Measurements from ENCODE around the gene GIGYF1.
A peak's percentile ranks its signal among the peaks of the same experiment; 100 is the strongest.
"Not testable (repeated sequence)": the region's sequence is repeated elsewhere in the genome, so short reads cannot be mapped to it uniquely, and the experiment has no call there.

Gene GIGYF1

DNA sequence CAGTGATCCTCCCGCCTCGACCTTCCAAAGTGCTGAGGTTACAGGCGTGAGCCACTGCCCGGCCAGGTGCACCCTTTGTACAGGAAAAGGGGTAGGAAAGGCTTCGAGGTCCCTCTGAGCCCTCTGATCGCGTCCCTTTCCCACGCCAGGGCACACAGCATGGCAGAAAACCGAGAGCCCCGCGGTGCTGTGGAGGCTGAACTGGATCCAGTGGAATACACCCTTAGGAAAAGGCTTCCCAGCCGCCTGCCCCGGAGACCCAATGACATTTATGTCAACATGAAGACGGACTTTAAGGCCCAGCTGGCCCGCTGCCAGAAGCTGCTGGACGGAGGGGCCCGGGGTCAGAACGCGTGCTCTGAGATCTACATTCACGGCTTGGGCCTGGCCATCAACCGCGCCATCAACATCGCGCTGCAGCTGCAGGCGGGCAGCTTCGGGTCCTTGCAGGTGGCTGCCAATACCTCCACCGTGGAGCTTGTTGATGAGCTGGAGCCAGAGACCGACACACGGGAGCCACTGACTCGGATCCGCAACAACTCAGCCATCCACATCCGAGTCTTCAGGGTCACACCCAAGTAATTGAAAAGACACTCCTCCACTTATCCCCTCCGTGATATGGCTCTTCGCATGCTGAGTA, 12.7 kb upstream of the GIGYF1 start:
- Histone ChIP-seq H3K36me3 (ENCODE audit: control insufficient read depth, insufficient read depth, low read length) (peaks cover 21% of the 10 kb centered on the region), H3K4me3 (ENCODE audit: low read depth, low read length) (peak overlapping the region; percentile 78), H3K27me3 (ENCODE audit: control insufficient read depth, insufficient read depth, low read length) (no peaks in the 10 kb centered on the region), H3K27ac (ENCODE audit: low read depth, low read length) (peak overlapping the region; percentile 93), H3K4me1 (ENCODE audit: control insufficient read depth, insufficient read depth, low read length) (peaks cover 5% of the 10 kb centered on the region; the same call in 1 of the 2 replicates), H3K9me3 (ENCODE audit: control insufficient read depth, insufficient read depth, low read length) (no peaks in the 10 kb centered on the region), H3K9ac (ENCODE audit: low read depth, low read length) (peak overlapping the region; percentile 76)

DNA sequence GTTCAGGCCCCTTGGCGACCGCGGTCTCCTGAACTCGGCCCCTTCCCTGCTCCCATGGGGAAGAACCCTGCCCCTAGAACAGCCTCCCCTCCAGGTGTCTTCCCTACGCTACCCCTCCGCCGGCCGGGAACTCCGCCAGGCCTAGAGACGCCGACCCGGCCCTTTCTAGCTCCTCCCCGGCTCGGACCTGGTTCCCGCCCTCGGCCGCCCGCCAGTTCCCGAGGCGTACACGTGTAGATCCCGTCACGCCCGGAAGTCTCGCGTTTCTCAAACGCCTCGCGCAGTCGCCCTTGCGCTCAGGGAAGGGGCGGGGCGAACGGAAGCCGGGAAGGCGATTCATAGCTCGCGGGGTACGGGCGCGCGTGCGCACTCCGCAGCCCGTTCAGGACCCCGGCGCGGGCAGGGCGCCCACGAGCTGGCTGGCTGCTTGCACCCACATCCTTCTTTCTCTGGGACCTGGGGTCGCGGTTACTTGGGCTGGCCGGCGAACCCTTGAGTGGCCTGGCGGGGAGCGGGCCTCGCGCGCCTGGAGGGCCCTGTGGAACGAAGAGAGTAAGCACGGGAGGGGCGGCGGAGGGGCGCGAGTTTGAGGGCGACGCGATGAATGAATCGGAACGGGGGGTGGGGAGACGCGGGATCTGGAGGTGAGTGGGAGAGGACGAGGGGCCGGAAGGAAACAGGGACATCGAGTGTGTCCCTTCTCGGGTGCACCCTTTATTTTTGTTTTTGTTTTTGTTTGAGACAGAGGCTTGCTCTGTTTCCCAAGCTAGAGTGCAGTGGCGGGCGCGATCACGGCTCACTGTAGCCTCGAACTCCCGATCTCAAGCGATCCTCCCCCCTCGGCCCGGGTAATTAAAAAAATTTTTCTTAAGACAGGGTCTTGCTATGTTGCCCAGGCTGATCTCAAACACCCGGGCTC, 12.0 kb upstream of the GIGYF1 start, which contains the start of gene POP7:
TSS of gene POP7 (plus strand) at position 369 of the 919 bp plus-strand sequence. CDS start 710 bp downstream, outside the sequence.
- H3K4me3 ChIP-seq (ENCODE audit: low read depth, low read length) = peak within 1 kb of the TSS; percentile 78
- no peaks in the 10 kb centered on the region for H3K9me3 ChIP-seq (ENCODE audit: control insufficient read depth, insufficient read depth, low read length)
- no peaks in the 10 kb centered on the region for H3K27me3 ChIP-seq (ENCODE audit: control insufficient read depth, insufficient read depth, low read length)
- H3K4me1 ChIP-seq (ENCODE audit: control insufficient read depth, insufficient read depth, low read length) = peaks cover 5% of the 10 kb centered on the region; the same call in 1 of the 2 replicates
- H3K9ac ChIP-seq (ENCODE audit: low read depth, low read length) = peak within 1 kb of the TSS; percentile 76
- peaks cover 21% of the 10 kb centered on the region for H3K36me3 ChIP-seq (ENCODE audit: control insufficient read depth, insufficient read depth, low read length)
- H3K27ac ChIP-seq (ENCODE audit: low read depth, low read length) = peak within 1 kb of the TSS; percentile 93

DNA sequence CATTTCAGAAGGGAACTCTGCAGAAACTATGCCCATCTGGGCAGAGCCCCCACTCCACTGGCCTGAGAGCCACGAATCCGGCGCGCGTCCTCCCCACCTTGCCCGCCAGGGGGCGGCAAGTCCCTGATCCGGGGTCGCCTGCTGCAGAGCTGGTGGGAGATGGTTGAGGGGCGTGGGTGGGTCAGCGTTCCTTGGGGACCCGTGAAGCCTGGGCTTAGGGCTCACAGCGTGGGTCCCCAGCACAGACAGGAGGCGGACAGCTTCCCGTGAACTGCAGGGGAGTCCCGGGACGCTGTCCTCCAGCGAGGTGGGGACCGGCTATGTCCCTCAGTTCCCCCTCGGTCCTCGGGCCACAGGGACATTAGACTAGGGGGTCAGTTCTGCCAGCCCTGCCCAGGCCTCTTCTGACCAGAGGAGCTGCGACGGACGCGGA, 11.3 kb upstream of the GIGYF1 start:
- Histone ChIP-seq H3K27ac (ENCODE audit: low read depth, low read length) (peak overlapping the region; percentile 93), H3K4me3 (ENCODE audit: low read depth, low read length) (peak overlapping the region; percentile 78), H3K9me3 (ENCODE audit: control insufficient read depth, insufficient read depth, low read length) (no peaks in the 10 kb centered on the region), H3K36me3 (ENCODE audit: control insufficient read depth, insufficient read depth, low read length) (peaks cover 21% of the 10 kb centered on the region), H3K4me1 (ENCODE audit: control insufficient read depth, insufficient read depth, low read length) (peaks cover 5% of the 10 kb centered on the region; the same call in 1 of the 2 replicates), H3K27me3 (ENCODE audit: control insufficient read depth, insufficient read depth, low read length) (no peaks in the 10 kb centered on the region), H3K9ac (ENCODE audit: low read depth, low read length) (peak overlapping the region; percentile 76)

DNA sequence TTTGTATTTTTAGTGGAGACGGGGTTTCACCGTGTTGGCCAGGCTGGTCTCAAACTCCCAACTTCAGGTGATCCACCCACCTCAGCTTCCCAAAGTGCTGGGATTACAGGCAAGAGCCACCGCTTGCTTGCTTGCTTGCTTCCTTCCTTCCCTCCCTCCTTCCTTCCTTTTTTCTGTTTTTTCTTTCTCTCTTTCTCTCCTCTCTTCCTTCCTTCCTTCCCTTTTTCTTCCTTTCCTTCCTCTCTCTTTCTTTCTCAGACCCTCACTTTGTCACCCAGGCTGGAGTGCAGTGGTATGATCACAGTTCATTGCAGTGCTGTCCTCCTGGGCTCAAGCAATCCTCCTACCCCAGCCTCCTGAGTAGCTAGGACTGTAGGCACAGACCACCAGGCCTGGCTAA, 7.0 kb upstream of the GIGYF1 start:
- not testable (repeated sequence) for H3K9ac ChIP-seq (ENCODE audit: low read depth, low read length); H3K27me3 ChIP-seq (ENCODE audit: control insufficient read depth, insufficient read depth, low read length); H3K27ac ChIP-seq (ENCODE audit: low read depth, low read length); H3K9me3 ChIP-seq (ENCODE audit: control insufficient read depth, insufficient read depth, low read length); H3K4me1 ChIP-seq (ENCODE audit: control insufficient read depth, insufficient read depth, low read length); H3K4me3 ChIP-seq (ENCODE audit: low read depth, low read length); H3K36me3 ChIP-seq (ENCODE audit: control insufficient read depth, insufficient read depth, low read length)

DNA sequence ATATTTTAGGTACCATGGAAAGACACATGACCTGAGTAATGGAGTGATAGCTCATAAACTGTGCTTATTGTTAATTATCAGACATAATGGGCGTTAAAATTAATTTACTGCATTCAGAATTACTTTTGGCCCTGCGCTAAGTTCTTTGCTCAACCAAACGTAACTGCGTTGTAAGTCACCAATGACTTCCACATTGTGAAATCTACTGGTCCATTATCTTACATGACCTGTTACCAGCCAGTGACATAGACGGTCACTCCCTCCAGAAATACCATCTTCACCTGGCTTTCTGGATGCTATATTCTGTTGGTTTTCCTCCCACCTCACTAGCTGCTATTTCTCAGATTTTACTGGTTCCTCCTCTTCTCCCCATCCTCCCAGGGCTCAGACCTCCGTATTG, 5.0 kb upstream of the GIGYF1 start:
- H3K27ac ChIP-seq (ENCODE audit: low read depth, low read length) = no peak overlapping the region
- H3K4me3 ChIP-seq (ENCODE audit: low read depth, low read length) = no peak overlapping the region
- H3K27me3 ChIP-seq (ENCODE audit: control insufficient read depth, insufficient read depth, low read length) = no peaks in the 10 kb centered on the region
- H3K9ac ChIP-seq (ENCODE audit: low read depth, low read length) = no peak overlapping the region
- H3K4me1 ChIP-seq (ENCODE audit: control insufficient read depth, insufficient read depth, low read length) = peaks cover 4% of the 10 kb centered on the region; the same call in 1 of the 2 replicates
- H3K9me3 ChIP-seq (ENCODE audit: control insufficient read depth, insufficient read depth, low read length) = no peaks in the 10 kb centered on the region
- no peaks in the 10 kb centered on the region for H3K36me3 ChIP-seq (ENCODE audit: control insufficient read depth, insufficient read depth, low read length)

DNA sequence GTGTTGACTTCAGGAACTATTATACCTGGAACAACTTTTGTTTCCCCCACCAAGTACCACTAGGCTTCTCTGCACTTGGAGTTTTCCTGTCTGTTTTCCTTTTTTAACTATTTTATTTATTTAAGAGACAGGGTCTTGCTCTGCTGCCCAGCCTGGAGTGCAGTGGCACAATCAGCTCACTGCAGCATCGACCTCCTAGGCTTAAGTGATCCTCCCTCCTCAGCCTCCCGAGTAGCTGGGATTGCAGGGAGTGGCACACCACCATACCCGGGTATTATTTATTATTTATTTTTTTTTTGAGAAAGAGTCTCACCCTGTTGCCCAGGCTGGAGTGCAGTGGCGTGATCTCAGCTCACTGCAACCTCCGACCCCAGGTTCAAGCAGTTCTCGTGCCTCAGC, 2.1 kb upstream of the GIGYF1 start:
- peaks cover 19% of the 10 kb centered on the region for H3K4me1 ChIP-seq (ENCODE audit: control insufficient read depth, insufficient read depth, low read length)
- peak overlapping the region; percentile 94 for H3K27ac ChIP-seq (ENCODE audit: low read depth, low read length)

DNA sequence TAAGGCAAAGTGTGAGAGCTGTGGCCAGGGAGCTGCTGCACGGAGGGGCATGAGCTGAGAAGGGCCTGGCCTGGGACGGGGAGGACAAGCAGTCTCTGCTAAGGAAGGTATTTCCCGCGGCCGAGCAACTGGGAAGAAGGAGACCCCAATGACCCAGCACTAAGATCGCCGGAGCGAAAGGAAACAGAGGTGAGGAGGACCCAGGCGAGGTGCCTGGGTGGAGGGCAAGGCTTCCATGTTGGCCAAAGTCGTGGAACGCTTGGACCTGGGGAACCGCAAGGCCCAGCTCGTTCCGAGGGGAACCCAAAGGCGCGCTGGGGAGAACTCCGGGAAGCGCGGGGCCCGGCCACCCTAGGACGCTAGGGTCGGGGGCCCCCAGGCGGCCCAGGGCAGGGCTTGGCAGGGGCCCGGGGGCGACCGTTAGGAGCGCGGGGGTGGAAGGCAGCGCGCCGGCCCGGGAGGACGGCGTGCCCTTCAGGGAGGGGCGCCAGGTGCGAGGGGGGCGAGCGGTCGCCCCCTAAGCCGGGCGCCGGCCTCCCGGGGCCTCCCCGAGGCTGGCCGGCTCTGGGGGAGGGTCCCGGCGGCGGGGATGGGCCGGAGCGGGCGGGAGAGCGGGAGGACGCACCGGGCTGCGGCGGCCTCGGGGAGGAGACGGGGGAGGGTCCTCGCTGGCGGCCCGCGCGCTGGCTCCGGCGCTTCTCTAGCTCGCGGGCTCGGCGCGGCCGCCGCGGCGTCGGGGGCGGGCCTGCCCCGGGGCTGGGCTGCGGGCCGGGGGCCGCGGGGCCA, 545 bp downstream of the GIGYF1 start:
- Histone ChIP-seq H3K4me3 (ENCODE audit: low read depth, low read length) (peak overlapping the region; percentile 94), H3K9ac (ENCODE audit: low read depth, low read length) (peak overlapping the region; percentile 91), H3K4me1 (ENCODE audit: control insufficient read depth, insufficient read depth, low read length) (peaks cover 23% of the 10 kb centered on the region), H3K9me3 (ENCODE audit: control insufficient read depth, insufficient read depth, low read length) (no peaks in the 10 kb centered on the region), H3K27ac (ENCODE audit: low read depth, low read length) (peak overlapping the region; percentile 82), H3K27me3 (ENCODE audit: control insufficient read depth, insufficient read depth, low read length) (no peaks in the 10 kb centered on the region), H3K36me3 (ENCODE audit: control insufficient read depth, insufficient read depth, low read length) (peaks cover 27% of the 10 kb centered on the region)

More for the DNA sequence above, 2.1 kb upstream of the GIGYF1 start:
- Histone ChIP-seq H3K9ac (ENCODE audit: low read depth, low read length) (peak overlapping the region; percentile 83), H3K4me3 (ENCODE audit: low read depth, low read length) (peak overlapping the region; percentile 53), H3K27me3 (ENCODE audit: control insufficient read depth, insufficient read depth, low read length) (no peaks in the 10 kb centered on the region), H3K9me3 (ENCODE audit: control insufficient read depth, insufficient read depth, low read length) (no peaks in the 10 kb centered on the region), H3K36me3 (ENCODE audit: control insufficient read depth, insufficient read depth, low read length) (peaks cover 4% of the 10 kb centered on the region)

DNA sequence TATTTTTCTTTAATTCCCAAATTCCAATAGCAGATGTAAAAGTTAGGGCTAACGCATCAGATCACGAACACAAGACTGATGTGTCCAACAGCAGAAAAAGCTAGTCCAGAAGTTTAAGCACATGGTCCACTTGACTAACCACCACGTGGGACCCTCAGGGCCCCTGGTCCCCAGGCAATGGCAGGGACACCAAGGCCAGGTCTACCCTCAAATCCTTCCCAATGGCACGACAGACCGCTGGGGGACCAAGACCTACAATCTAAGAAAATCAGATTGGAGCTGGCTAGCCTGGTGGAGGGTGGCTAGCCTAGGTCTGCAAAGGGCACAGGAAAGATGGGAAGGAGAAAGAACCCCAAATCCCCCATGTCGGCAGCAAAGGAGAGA, 1.5 kb downstream of the GIGYF1 start:
- peaks cover 23% of the 10 kb centered on the region for H3K4me1 ChIP-seq (ENCODE audit: control insufficient read depth, insufficient read depth, low read length)
- H3K27me3 ChIP-seq (ENCODE audit: control insufficient read depth, insufficient read depth, low read length) = no peaks in the 10 kb centered on the region
- H3K9me3 ChIP-seq (ENCODE audit: control insufficient read depth, insufficient read depth, low read length) = no peaks in the 10 kb centered on the region
- peaks cover 36% of the 10 kb centered on the region for H3K36me3 ChIP-seq (ENCODE audit: control insufficient read depth, insufficient read depth, low read length)
- peak overlapping the region; percentile 94 for H3K4me3 ChIP-seq (ENCODE audit: low read depth, low read length)
- H3K9ac ChIP-seq (ENCODE audit: low read depth, low read length) = peak overlapping the region; percentile 91
- no peak overlapping the region for H3K27ac ChIP-seq (ENCODE audit: low read depth, low read length)

DNA sequence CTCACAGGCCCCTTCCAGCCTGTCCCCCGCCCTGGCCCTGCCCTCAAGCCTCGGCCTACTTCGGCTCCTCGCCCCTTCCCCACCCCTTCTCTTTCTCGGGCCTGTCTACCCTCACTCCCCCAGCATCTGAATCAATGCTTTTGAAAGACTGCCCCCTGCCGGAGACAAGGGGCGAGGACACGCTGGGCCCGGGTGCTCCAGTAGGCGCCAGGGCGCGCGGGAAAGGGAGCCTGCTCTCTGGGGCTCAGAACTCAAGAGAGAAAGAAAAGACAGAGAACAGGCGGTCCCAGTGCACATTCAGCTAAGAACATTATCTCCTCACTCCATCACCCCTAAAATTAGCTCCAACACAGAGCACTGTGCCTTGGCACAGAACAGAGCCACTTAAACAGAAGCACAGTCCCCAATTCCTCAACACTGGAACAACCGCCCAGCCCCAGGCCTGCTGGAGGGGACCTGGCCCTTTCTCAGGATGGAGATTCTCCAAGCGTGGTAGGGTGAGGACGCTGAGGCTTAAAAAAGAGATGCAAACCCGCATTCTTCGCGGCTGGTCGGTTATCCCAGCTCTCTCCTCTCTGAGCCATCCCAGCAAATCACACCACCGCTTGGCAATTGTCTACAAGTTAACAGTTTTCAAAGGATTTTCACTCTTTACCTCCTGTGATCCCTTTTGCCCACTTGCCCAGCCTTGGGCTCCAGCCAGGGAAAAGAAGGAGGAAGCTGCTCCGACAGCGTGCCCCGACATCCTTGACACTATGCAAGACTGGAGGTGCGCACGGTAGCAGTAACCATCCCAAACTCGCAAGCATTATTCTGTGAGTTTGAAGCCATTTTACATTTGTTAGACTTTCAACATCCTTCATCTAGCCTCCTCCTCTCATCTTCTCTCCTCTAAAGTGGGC, 2.1 kb downstream of the GIGYF1 start:
- Histone ChIP-seq H3K4me3 (ENCODE audit: low read depth, low read length) (peak overlapping the region; percentile 94), H3K9ac (ENCODE audit: low read depth, low read length) (peak overlapping the region; percentile 27; the same call in 1 of the 2 replicates), H3K36me3 (ENCODE audit: control insufficient read depth, insufficient read depth, low read length) (peaks cover 42% of the 10 kb centered on the region), H3K4me1 (ENCODE audit: control insufficient read depth, insufficient read depth, low read length) (peaks cover 23% of the 10 kb centered on the region), H3K9me3 (ENCODE audit: control insufficient read depth, insufficient read depth, low read length) (no peaks in the 10 kb centered on the region), H3K27me3 (ENCODE audit: control insufficient read depth, insufficient read depth, low read length) (no peaks in the 10 kb centered on the region), H3K27ac (ENCODE audit: low read depth, low read length) (peak overlapping the region; percentile 66)

All from HUES48 (cell line).